Loucy (cell line): ENCODE data around the gene SGCA.
A peak's percentile ranks its signal among the peaks of the same experiment; 100 is the strongest.

ENCODE experiments used
- H2AFZ ChIP-seq: fragments of 200-600 bp; sonication (generic); 2 replicates; pipeline ENCODE4 v1.6.0; 2016; ENCODE audit warnings: antibody characterized with exemption, mild to moderate bottlenecking, low read length, moderate library complexity
- H3F3A ChIP-seq: fragments of 200-600 bp; 2 replicates; pipeline ENCODE4 v1.6.0; 2016; ENCODE audit warnings: antibody characterized with exemption, low read depth, mild to moderate bottlenecking
- H3K27me3 ChIP-seq: fragments of 200-600 bp; sonication (generic); 2 replicates; pipeline ENCODE4 v1.6.1; 2014; ENCODE audit warnings: low read length, mild to moderate bottlenecking; ENCODE audit not compliant: insufficient read depth, poor library complexity, severe bottlenecking
- H3K36me3 ChIP-seq: fragments of 200-600 bp; sonication (generic); 2 replicates; pipeline ENCODE4 v1.6.1; 2016; ENCODE audit warnings: low read length; ENCODE audit not compliant: insufficient read depth
- H3K4me1 ChIP-seq: fragments of 200-600 bp; sonication (generic); 2 replicates; pipeline ENCODE4 v1.5.1; 2014; ENCODE audit warnings: low read length, mild to moderate bottlenecking; ENCODE audit not compliant: insufficient read depth, poor library complexity, severe bottlenecking
- H3K4me2 ChIP-seq: fragments of 200-600 bp; sonication (generic); 2 replicates; pipeline ENCODE4 v1.6.0; 2014; ENCODE audit warnings: antibody characterized with exemption, low read length, low read depth, mild to moderate bottlenecking; ENCODE audit not compliant: poor library complexity, severe bottlenecking
- H3K4me3 ChIP-seq: fragments of 200-600 bp; sonication (generic); 2 replicates; pipeline ENCODE4 v1.5.1; 2014; ENCODE audit warnings: low read length, mild to moderate bottlenecking, mixed read lengths; ENCODE audit not compliant: poor library complexity, severe bottlenecking
- H3K79me2 ChIP-seq: fragments of 200-600 bp; sonication (generic); 2 replicates; pipeline ENCODE4 v1.6.1; 2014; ENCODE audit warnings: low read length; ENCODE audit not compliant: insufficient read depth
- H3K9ac ChIP-seq: fragments of 200-600 bp; sonication (generic); 2 replicates; pipeline ENCODE4 v1.6.0; 2014; ENCODE audit warnings: mild to moderate bottlenecking, low read depth, low read length, moderate library complexity; ENCODE audit not compliant: poor library complexity, severe bottlenecking
- H3K9me2 ChIP-seq: fragments of 200-600 bp; sonication (generic); replicated peaks from 2 replicates; pipeline ENCODE4 v1.6.1; 2016; ENCODE audit warnings: low read depth, low read length, mixed read lengths
- H3K9me3 ChIP-seq: fragments of 200-600 bp; sonication (generic); 2 replicates; pipeline ENCODE4 v1.6.1; 2014; ENCODE audit warnings: mild to moderate bottlenecking, antibody characterized with exemption, low read length, low read depth; ENCODE audit not compliant: insufficient read depth
- H4K20me1 ChIP-seq: fragments of 200-600 bp; sonication (generic); 2 replicates; pipeline ENCODE4 v1.6.0; 2014; ENCODE audit warnings: antibody characterized with exemption, low read length, mild to moderate bottlenecking; ENCODE audit not compliant: insufficient read depth, poor library complexity, severe bottlenecking
- CTCF ChIP-seq: fragments of 200-600 bp; sonication (generic); conservative IDR thresholded peaks from 2 replicates; pipeline ENCODE4 v1.5.1; 2014; ENCODE audit warnings: mild to moderate bottlenecking, antibody characterized with exemption, low read length
- EZH2phosphoT487 ChIP-seq: fragments of 200-600 bp; IDR thresholded peaks from 2 replicates; pipeline ENCODE4 v1.6.1; 2018; ENCODE audit warnings: antibody characterized with exemption, mild to moderate bottlenecking, moderate library complexity, borderline replicate concordance

SGCA gene

GRCh38 chr17:50183421-50183994 is 17.7 kb downstream of the SGCA start:
- H2AFZ ChIP-seq: peak overlapping the region; percentile 66; the same call in 1 of the 2 replicates
- H3K79me2 ChIP-seq: no peaks in the 10 kb centered on the region
- no peaks in the 10 kb centered on the region for H3K36me3 ChIP-seq
- H3K9me3 ChIP-seq: no peaks in the 10 kb centered on the region
- no peaks in the 10 kb centered on the region for H3F3A ChIP-seq
- H3K4me2 ChIP-seq: peak overlapping the region; percentile 30
- H4K20me1 ChIP-seq: no peaks in the 10 kb centered on the region
- no peak overlapping the region for H3K9ac ChIP-seq
- H3K4me3 ChIP-seq: no peak overlapping the region
- H3K9me2 ChIP-seq: no peaks in the 10 kb centered on the region
- no peaks in the 10 kb centered on the region for H3K27me3 ChIP-seq
- no peaks in the 10 kb centered on the region for H3K4me1 ChIP-seq
- no peak for TF ChIP-seq CTCF
- no peak for TF ChIP-seq EZH2phosphoT487

- Histone ChIP-seq H3K4me2 (peak overlapping the region; percentile 30), H3K27me3 (no peaks in the 10 kb centered on the region)
These were observed 18.3 kb downstream of the SGCA start for GRCh38 chr17:50184064-50184463.

GRCh38 chr17:50184611-50185398 is 19.0 kb downstream of the SGCA start:
- no peaks in the 10 kb centered on the region for H3K9me2 ChIP-seq
- no peaks in the 10 kb centered on the region for H3F3A ChIP-seq
- no peaks in the 10 kb centered on the region for H3K36me3 ChIP-seq
- H3K79me2 ChIP-seq: no peaks in the 10 kb centered on the region
- H3K9ac ChIP-seq: no peak overlapping the region
- H3K9me3 ChIP-seq: no peaks in the 10 kb centered on the region
- no peaks in the 10 kb centered on the region for H4K20me1 ChIP-seq
- no peak overlapping the region for H2AFZ ChIP-seq
- no peak overlapping the region for H3K4me3 ChIP-seq
- no peak overlapping the region for H3K4me2 ChIP-seq
- H3K4me1 ChIP-seq: no peaks in the 10 kb centered on the region
- TF ChIP-seq CTCF (no peak), EZH2phosphoT487 (no peak)
- no peaks in the 10 kb centered on the region for H3K27me3 ChIP-seq

More at GRCh38 chr17:50184064-50184463, 18.3 kb downstream of the SGCA start:
- Histone ChIP-seq H3K4me1 (no peaks in the 10 kb centered on the region), H3F3A (no peaks in the 10 kb centered on the region), H3K9ac (no peak overlapping the region), H3K36me3 (no peaks in the 10 kb centered on the region), H3K9me3 (no peaks in the 10 kb centered on the region), H3K9me2 (no peaks in the 10 kb centered on the region), H4K20me1 (no peaks in the 10 kb centered on the region), H3K79me2 (no peaks in the 10 kb centered on the region), H3K4me3 (no peak overlapping the region), H2AFZ (peak overlapping the region; percentile 66; the same call in 1 of the 2 replicates)
- no peak for TF ChIP-seq EZH2phosphoT487
- TF ChIP-seq CTCF: 0 out of 2 replicates have a peak, but pooled peaks have one; percentile 9
